Gastrocnemius medialis (tissue), 4 donors: Measurements from ENCODE around the gene FDPS.

ENCODE experiments used
- CTCF ChIP-seq, 5 experiments: fragments of 450-650 bp in 3 of 5; fragments of 200-600 bp in 2 of 5; sonication (generic) in 2 of 5; IDR thresholded peaks in 4 of 5; conservative IDR thresholded peaks in 1 of 5; 1 replicate in 4 of 5; 2 replicates in 1 of 5; pipeline ENCODE4 v1.5.1; 2016 to 2019; ENCODE audit warnings: antibody characterized with exemption in 5 of 5, mild to moderate bottlenecking in 3 of 5, moderate library complexity in 3 of 5
- POLR2A ChIP-seq, 2 donors: fragments of 450-650 bp; IDR thresholded peaks; one replicate each; pipeline ENCODE4 v1.6.1; 2017; ENCODE audit warnings: antibody characterized with exemption in 2 of 2, mild to moderate bottlenecking in 2 of 2, moderate library complexity in 2 of 2

- TF ChIP-seq CTCF (IDR thresholded peaks at IDR 0.05 in 4 of 5, conservative IDR thresholded peaks at IDR 0.05 in 1 of 5) (no peak), POLR2A (IDR thresholded peaks at IDR 0.05) (no peak)
Observed at GRCh38 chr1:155323729-155324036, 15.0 kb downstream of the FDPS start.
